K562 (cell line): Measurements from ENCODE around the gene OSBPL10. TPM values are rescaled to one million over a fixed set of nuclear protein-coding genes. Genes with fewer than 3 reads are reported as not detected.

Source experiments
- ATAC-seq: fragments of 200-7000 bp; cut with Tn5 transposase; 3 replicates; pipeline ENCODE4 v1.9.1; 2020; ENCODE audit warnings: moderate library complexity
- BruUV-seq: library from RNA; stranded (reverse); fragments of 400-500 nt; replicated peaks from 2 replicates; lab custom pipeline; 2021; lab: Mats Ljungman, UMichigan
- CTCF ChIA-PET: fragments of 300-600 bp; formaldehyde crosslinking; extraction: SDS; loops from one replicate; lab custom pipeline; 2021; ENCODE audit warnings: low intra/inter-chr PET ratio; lab: Yijun Ruan, JAX
- POLR2A ChIA-PET: fragments of 300-600, 350-650 bp; sonication (Branson Sonifier 250); formaldehyde crosslinking; extraction: SDS; loops from one replicate; lab custom pipeline; 2021; ENCODE audit warnings: antibody characterized with exemption, inconsistent platforms; lab: Yijun Ruan, JAX
- DNase-seq, 4 experiments: peaks; one replicate each; pipeline versions ENCODE4 v3.0.0 to v3.0.0-alpha.2; 2011 to 2018; ENCODE audit warnings: low spot score in 3 of 4, mixed read lengths in 3 of 4; ENCODE audit errors: extremely low read depth in 1 of 4
- FAIRE-seq: peaks from 2 replicates; lab custom pipeline; 2011; peaks lifted over from hg19 to GRCh38; lab: Jason Lieb, UNC
- H2AFZ ChIP-seq: 2 replicates; pipeline ENCODE4 v1.6.0; 2011; ENCODE audit warnings: low read depth, low read length, control low read depth, inconsistent platforms
- H3K27ac ChIP-seq: fragments of 200-600 bp; 3 replicates; pipeline ENCODE4 v1.8.0; 2011; ENCODE audit warnings: low read depth, mild to moderate bottlenecking, control low read depth, inconsistent platforms, low read length, moderate library complexity, mixed read lengths; ENCODE audit errors: extremely low read depth
- H3K27me3 ChIP-seq, 2 experiments: fragments of 300-600 bp in 1 of 2; 2 replicates in 1 of 2; 3 replicates in 1 of 2; pipeline versions ENCODE4 v1.6.0 to v1.8.0; 2011; ENCODE audit warnings: inconsistent platforms in 2 of 2, low read length in 2 of 2, mild to moderate bottlenecking in 1 of 2, mixed read lengths in 1 of 2, moderate library complexity in 1 of 2; ENCODE audit not compliant: control insufficient read depth in 2 of 2, insufficient read depth in 2 of 2
- H3K36me3 ChIP-seq: fragments of 300-600 bp; 3 replicates; pipeline ENCODE4 v1.8.0; 2011; ENCODE audit warnings: mild to moderate bottlenecking, low read length, inconsistent platforms; ENCODE audit not compliant: control insufficient read depth, insufficient read depth
- H3K4me1 ChIP-seq, 2 experiments: fragments of 200-600 bp in 1 of 2; replicated peaks in 1 of 2; 2 replicates in 1 of 2; 3 replicates in 1 of 2; pipeline versions ENCODE4 v1.5.1 to v1.8.0; 2011; ENCODE audit warnings: inconsistent platforms in 2 of 2, low read length in 2 of 2, mild to moderate bottlenecking in 1 of 2, mixed read lengths in 1 of 2, moderate library complexity in 1 of 2; ENCODE audit not compliant: control insufficient read depth in 2 of 2, insufficient read depth in 2 of 2
- H3K4me2 ChIP-seq: 2 replicates; pipeline ENCODE4 v1.6.1; 2011; ENCODE audit warnings: low read length, control low read depth, inconsistent platforms, mixed read lengths; ENCODE audit not compliant: insufficient read depth
- H3K4me3 ChIP-seq: fragments of 200-600 bp; sonication (generic), shearing (Covaris generic); 2 replicates; pipeline ENCODE4 v1.5.1; 2016; ENCODE audit warnings: control low read depth, inconsistent platforms
- H3K79me2 ChIP-seq: fragments of 200-600 bp; 3 replicates; pipeline ENCODE4 v1.8.0; 2011; ENCODE audit warnings: low read length, inconsistent platforms; ENCODE audit not compliant: control insufficient read depth, insufficient read depth
- H3K9ac ChIP-seq, 2 experiments: 2 replicates each; pipeline versions ENCODE4 v1.6.0 to v1.6.1; 2011; ENCODE audit warnings: low read depth in 2 of 2, low read length in 2 of 2, control low read depth in 1 of 2, inconsistent platforms in 1 of 2, mild to moderate bottlenecking in 1 of 2, mixed read lengths in 1 of 2; ENCODE audit not compliant: insufficient read depth in 1 of 2
- H3K9me1 ChIP-seq: one replicate; pipeline ENCODE4 v1.6.0; 2011; ENCODE audit warnings: inconsistent platforms, mild to moderate bottlenecking, low read length, moderate library complexity; ENCODE audit not compliant: control insufficient read depth, insufficient read depth
- H3K9me3 ChIP-seq: replicated peaks from 2 replicates; pipeline ENCODE4 v1.5.1; 2011; ENCODE audit warnings: low read depth, low read length, inconsistent platforms; ENCODE audit not compliant: control insufficient read depth, insufficient read depth
- H4K20me1 ChIP-seq: replicated peaks from 2 replicates; pipeline ENCODE4 v1.6.1; 2011; ENCODE audit warnings: low read length, inconsistent platforms, mixed read lengths; ENCODE audit not compliant: control insufficient read depth, insufficient read depth
- ARID1B ChIP-seq: fragments of 450-650 bp; IDR thresholded peaks from 2 replicates; pipeline ENCODE4 v1.6.1; 2016; ENCODE audit warnings: antibody characterized with exemption, mild to moderate bottlenecking, inconsistent platforms
- BCOR ChIP-seq: fragments of 450-650 bp; IDR thresholded peaks from 2 replicates; pipeline ENCODE4 v1.6.1; 2016
- DPF2 ChIP-seq: fragments of 450-650 bp; IDR thresholded peaks from 2 replicates; pipeline ENCODE4 v1.6.1; 2016
- FOXM1 ChIP-seq, 2 experiments: fragments of 450-650 bp in 1 of 2; sonication (generic) in 1 of 2; formaldehyde crosslinking in 1 of 2; IDR thresholded peaks; 2 replicates each; pipeline versions ENCODE4 v1.6.1 to v1.9.0; 2017 to 2022; ENCODE audit warnings: low read depth in 2 of 2, mild to moderate bottlenecking in 2 of 2, missing genetic modification reagents in 1 of 2, moderate library complexity in 1 of 2
- GTF2F1 ChIP-seq: IDR thresholded peaks from 2 replicates; pipeline ENCODE4 v1.6.1; 2011; ENCODE audit warnings: low read depth, low read length, improper control_type of control experiment
- HDAC2 ChIP-seq: fragments of 450-650 bp; IDR thresholded peaks from 2 replicates; pipeline ENCODE4 v1.6.1; 2016; ENCODE audit warnings: mild to moderate bottlenecking
- HDAC8 ChIP-seq: fragments of 450-650 bp; IDR thresholded peaks from 2 replicates; pipeline ENCODE4 v1.6.1; 2016; ENCODE audit warnings: mild to moderate bottlenecking, missing genetic modification characterization, moderate library complexity, missing compliant biosample characterization
- IRF2 ChIP-seq: sonication (generic); formaldehyde crosslinking; IDR thresholded peaks from 2 replicates; pipeline ENCODE4 v1.8.1; 2022; ENCODE audit warnings: mild to moderate bottlenecking, missing genetic modification reagents
- MTA1 ChIP-seq: fragments of 450-650 bp; IDR thresholded peaks from 2 replicates; pipeline ENCODE4 v1.6.1; 2017; ENCODE audit warnings: borderline replicate concordance
- NRF1 ChIP-seq, 2 experiments: fragments of 450-650 bp; IDR thresholded peaks in 1 of 2; conservative IDR thresholded peaks in 1 of 2; 2 replicates each; pipeline ENCODE4 v1.6.1; 2014; ENCODE audit warnings: mild to moderate bottlenecking in 2 of 2
- POLR3A ChIP-seq: IDR thresholded peaks from 2 replicates; pipeline ENCODE4 v1.6.1; 2011; ENCODE audit warnings: borderline replicate concordance, mild to moderate bottlenecking, moderate library complexity; ENCODE audit not compliant: insufficient read length, insufficient read depth; ENCODE audit errors: extremely low read depth
- SIX5 ChIP-seq, 2 experiments: IDR thresholded peaks; 2 replicates each; pipeline ENCODE4 v1.6.1; 2011; ENCODE audit warnings: low read length in 2 of 2, borderline replicate concordance in 1 of 2, low read depth in 1 of 2, mild to moderate bottlenecking in 1 of 2, moderate library complexity in 1 of 2; ENCODE audit not compliant: insufficient read depth in 1 of 2
- SMARCC2 ChIP-seq: fragments of 450-650 bp; IDR thresholded peaks from 2 replicates; pipeline ENCODE4 v1.6.1; 2017; ENCODE audit warnings: antibody characterized with exemption, moderate library complexity, mild to moderate bottlenecking, low read depth
- SREBF2 ChIP-seq: sonication (generic); formaldehyde crosslinking; IDR thresholded peaks from 2 replicates; pipeline ENCODE4 v1.4.0; 2020; ENCODE audit warnings: mild to moderate bottlenecking, missing genetic modification reagents
- SRSF1 ChIP-seq: fragments of 200-400 bp; formaldehyde crosslinking; IDR thresholded peaks from 2 replicates; pipeline ENCODE4 v1.6.1; 2017; ENCODE audit warnings: mild to moderate bottlenecking, low read depth, low read length, moderate library complexity
- ZNF165 ChIP-seq: fragments of 250-450 bp; sonication (Bioruptor Pico); IDR thresholded peaks from 2 replicates; pipeline ENCODE4 v1.4.0; 2020; ENCODE audit warnings: borderline replicate concordance
- ZNF57 ChIP-seq: fragments of 450-650 bp; formaldehyde crosslinking; IDR thresholded peaks from 2 replicates; pipeline ENCODE4 v1.4.0; 2020; ENCODE audit warnings: mild to moderate bottlenecking, moderate library complexity
- ZNF780A ChIP-seq: fragments of 250-450 bp; sonication (Bioruptor Pico); IDR thresholded peaks from 2 replicates; pipeline ENCODE4 v1.5.0; 2021; ENCODE audit warnings: mild to moderate bottlenecking
- WGBS: fragments of 100-300 bp; shearing (Covaris generic); methylation state at CpG from one replicate; pipeline ENCODE4 v1.1.6; 2016; ENCODE audit warnings: low coverage, mixed read lengths; ENCODE audit not compliant: insufficient coverage; ENCODE audit errors: missing lambda C conversion rate; 5-methylcytosine and 5-hydroxymethylcytosine counted together
- in situ Hi-C: fragments of 300-500 bp; cut with MboI; formaldehyde crosslinking; loops from 4 replicates; pipeline ENCODE4 v1.15.0; 2018; ENCODE audit warnings: inconsistent platforms, mixed read lengths
- intact Hi-C: fragments of 100-400 bp; cut with micrococcal nuclease; formaldehyde crosslinking; loops from 2 replicates; pipeline ENCODE4 v1.14.2; 2022
- polyA plus RNA-seq, 8 experiments: library from polyadenylated mRNA; depleted of rRNA in 4 of 8; stranded (reverse) in 5 of 8; unstranded in 3 of 8; fragments of >200 nt; fragmentation: Nextera tagmentation in 2 of 8; fragmentation: Illumina TruSeq in 1 of 8; extraction: Ambion mirVana in 2 of 8; extraction: Trizol in 1 of 8; gene quantifications; 2 replicates each; pipeline versions ENCODE4 v1.2.1 to v1.2.3, GENCODE V29; 2011 to 2014; ENCODE audit warnings: inconsistent platforms in 1 of 8, missing spikeins in 1 of 8
- total RNA-seq, 7 experiments: library from RNA; depleted of rRNA in 6 of 7; stranded (reverse); fragments of >200 nt in 6 of 7; fragmentation: Illumina TruSeq in 2 of 7; extraction: Trizol in 2 of 7; gene quantifications; 2 replicates each; pipeline versions ENCODE4 v1.2.1 to v1.2.3, GENCODE V29; 2011 to 2021; ENCODE audit warnings: low replicate concordance in 1 of 7
- TF ChIP-seq, protein P1 (sequence below): fragments of 250-450 bp; sonication (Bioruptor Pico); IDR thresholded peaks from 2 replicates; pipeline ENCODE4 v1.5.0; 2021; ENCODE audit warnings: mild to moderate bottlenecking, moderate library complexity

OSBPL10 gene
- total and polyA plus RNA-seq, 9 of the 15 experiments (the other 6 are each of a cell fraction or from before 2014, with no cell fraction given): 0.03 to 0.19 (median 0.14) TPM; not detected in 2

DNA sequence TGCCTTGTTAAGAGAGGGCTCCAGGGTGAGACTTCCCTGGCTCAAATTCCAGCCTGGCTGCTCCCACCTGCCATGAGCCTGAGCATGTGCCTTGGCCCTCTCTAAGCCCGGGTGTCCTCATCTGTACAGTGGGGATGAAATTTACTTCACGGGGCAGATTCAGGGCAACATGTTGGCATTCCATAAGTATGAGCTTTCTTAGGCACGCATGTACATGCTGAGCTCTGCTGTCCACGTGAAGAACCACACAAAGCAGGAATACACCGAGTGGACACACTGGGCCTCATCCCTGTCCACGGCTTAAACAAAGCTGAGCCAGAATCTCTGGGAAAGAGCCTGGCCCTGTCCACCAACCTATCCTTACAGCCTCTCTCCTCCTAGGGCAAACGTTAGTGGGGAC, 167.4 kb downstream of the OSBPL10 start:
- ATAC-seq (no peak), DNase-seq (no peak)
- peaks cover 6 to 42% of the 10 kb centered on the region in 2 experiments; a peak in 4 of 5 replicates for H3K27me3 ChIP-seq
- POLR2A ChIA-PET: no interaction called here
- no peaks in the 10 kb centered on the region for H3K9me3 ChIP-seq
- H3K27ac ChIP-seq: no peak overlapping the region
- no peak overlapping the region for H3K9ac ChIP-seq
- WGBS: under 1% methylated on average over 7 of the region's 7 CpGs
- H4K20me1 ChIP-seq: no peaks in the 10 kb centered on the region
- intact Hi-C loops: no loop called here
- H3K4me2 ChIP-seq: no peak overlapping the region
- CTCF ChIA-PET: no interaction called here
- in situ Hi-C loops: no loop called here
- H3K9me1 ChIP-seq: no peaks in the 10 kb centered on the region
- no peak overlapping the region for H2AFZ ChIP-seq
- H3K4me3 ChIP-seq: no peak overlapping the region
- no peak for TF ChIP-seq NRF1 (conservative IDR thresholded peaks at IDR 0.05 in 1 of 2, IDR thresholded peaks at IDR 0.05 in 1 of 2)
- TF ChIP-seq DPF2: no peak
- TF ChIP-seq ZNF780A (CRISPR knock-in tag): no peak
- no peak for TF ChIP-seq POLR3A
- TF ChIP-seq GTF2F1: no peak
- TF ChIP-seq HDAC8 (tag): no peak
- no peak for TF ChIP-seq FOXM1 (IDR thresholded peaks at IDR 0.05; ENCODE audit: low read depth)
- no peak for TF ChIP-seq FOXM1 (CRISPR knock-in tag; IDR thresholded peaks at IDR 0.05; ENCODE audit: low read depth)
- TF ChIP-seq, protein P1, sequence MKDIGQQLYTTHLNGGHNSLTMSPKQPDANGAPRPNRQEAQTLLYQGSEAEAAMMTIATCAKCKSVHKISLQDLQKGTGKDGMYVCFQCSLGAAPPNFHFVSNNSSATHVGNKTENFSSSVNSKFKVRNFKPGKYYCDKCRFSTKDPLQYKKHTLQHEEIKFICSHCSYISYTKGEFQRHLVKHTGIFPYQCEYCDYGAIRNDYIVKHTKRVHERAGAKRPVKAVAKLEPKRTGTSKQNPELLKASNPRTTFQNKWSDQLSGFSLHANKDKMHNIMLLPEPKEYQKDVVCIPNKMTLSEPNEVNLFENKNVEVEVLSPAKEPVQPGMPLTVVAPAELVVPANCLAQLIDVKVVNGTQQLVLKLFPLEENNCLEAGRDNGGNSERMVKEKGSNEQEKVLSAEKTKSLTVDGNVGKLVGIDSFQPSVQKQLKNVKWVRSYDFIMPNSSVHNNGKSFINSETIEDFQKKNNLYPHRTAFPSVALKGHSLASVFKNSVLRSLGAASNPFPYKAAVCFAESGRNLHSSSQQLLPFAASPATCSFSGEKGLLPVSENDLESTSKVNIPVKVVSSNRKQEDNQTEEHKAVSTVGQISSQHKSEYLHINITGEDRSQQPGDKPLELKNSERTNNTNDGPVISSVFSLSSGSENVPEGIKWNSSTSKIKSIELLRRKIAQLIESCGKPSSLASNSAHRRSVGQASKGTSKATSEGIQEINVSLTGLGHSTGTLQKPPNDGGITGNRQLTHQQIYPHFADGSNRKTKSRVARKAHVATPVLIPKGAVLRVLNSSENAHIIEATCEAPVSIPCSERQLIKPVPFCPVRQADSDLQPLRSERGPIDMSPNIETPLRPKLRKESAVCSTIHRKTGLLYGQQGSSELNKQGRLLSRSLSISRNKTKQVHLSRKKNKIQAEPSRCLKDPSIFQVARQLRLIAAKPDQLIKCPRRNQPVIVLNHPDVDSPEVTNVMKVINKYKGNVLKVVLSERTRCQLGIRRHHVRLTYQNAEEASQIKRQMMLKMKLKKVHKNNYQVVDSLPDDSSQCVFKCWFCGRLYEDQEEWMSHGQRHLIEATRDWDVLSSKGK (CRISPR knock-in tag): no peak
- TF ChIP-seq ZNF165 (CRISPR knock-in tag): no peak
- TF ChIP-seq SREBF2 (CRISPR knock-in tag): no peak
- TF ChIP-seq HDAC2: no peak
- TF ChIP-seq SMARCC2: no peak
- TF ChIP-seq ZNF57: no peak
- TF ChIP-seq SRSF1: no peak
- TF ChIP-seq MTA1: no peak
- TF ChIP-seq ARID1B: no peak
- no peak for TF ChIP-seq BCOR
- no peak for TF ChIP-seq SIX5 (IDR thresholded peaks at IDR 0.05; ENCODE audit: borderline replicate concordance in 1 of 2, insufficient read depth in 1 of 2, low read depth in 1 of 2, low read length in 2 of 2)
- TF ChIP-seq IRF2 (CRISPR knock-in tag): no peak
- TF ChIP-seq, all 486 proteins: peak for 0
- Histone ChIP-seq H3K4me1 (no peaks in the 10 kb centered on the region), H3K36me3 (no peaks in the 10 kb centered on the region), H3K79me2 (no peaks in the 10 kb centered on the region)
- FAIRE-seq: no peak
- no TSS peak for BruUV-seq
